GM21825 (cell line): Measurements from ENCODE around the gene ZNF8.
A peak's percentile ranks its signal among the peaks of the same experiment; 100 is the strongest.
"Not testable (repeated sequence)": the region's sequence is repeated elsewhere in the genome, so short reads cannot be mapped to it uniquely, and the experiment has no call there.

Experiments used
- ATAC-seq: cut with Tn5 transposase; IDR thresholded peaks from one replicate; pipeline ENCODE4 v1.9.1; 2021; ENCODE audit warnings: mild to moderate bottlenecking, moderate library complexity; ENCODE audit not compliant: unreplicated experiment

The ZNF8 gene

DNA sequence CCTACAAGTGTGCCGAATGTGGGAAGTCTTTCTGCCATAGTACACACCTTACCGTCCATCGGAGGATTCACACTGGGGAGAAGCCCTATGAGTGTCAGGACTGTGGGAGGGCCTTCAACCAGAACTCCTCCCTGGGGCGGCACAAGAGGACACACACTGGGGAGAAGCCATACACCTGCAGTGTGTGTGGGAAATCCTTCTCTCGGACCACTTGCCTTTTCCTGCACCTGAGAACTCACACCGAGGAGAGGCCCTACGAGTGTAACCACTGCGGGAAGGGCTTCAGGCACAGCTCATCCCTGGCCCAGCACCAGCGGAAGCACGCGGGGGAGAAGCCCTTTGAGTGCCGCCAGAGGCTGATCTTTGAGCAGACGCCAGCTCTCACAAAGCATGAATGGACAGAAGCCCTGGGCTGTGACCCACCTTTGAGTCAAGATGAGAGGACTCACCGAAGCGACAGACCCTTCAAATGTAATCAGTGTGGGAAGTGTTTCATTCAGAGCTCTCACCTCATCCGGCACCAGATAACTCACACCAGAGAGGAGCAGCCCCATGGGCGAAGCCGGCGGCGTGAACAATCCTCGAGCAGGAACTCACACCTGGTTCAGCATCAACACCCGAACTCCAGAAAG, 16.1 kb downstream of the ZNF8 start:
- no peak for ATAC-seq

DNA sequence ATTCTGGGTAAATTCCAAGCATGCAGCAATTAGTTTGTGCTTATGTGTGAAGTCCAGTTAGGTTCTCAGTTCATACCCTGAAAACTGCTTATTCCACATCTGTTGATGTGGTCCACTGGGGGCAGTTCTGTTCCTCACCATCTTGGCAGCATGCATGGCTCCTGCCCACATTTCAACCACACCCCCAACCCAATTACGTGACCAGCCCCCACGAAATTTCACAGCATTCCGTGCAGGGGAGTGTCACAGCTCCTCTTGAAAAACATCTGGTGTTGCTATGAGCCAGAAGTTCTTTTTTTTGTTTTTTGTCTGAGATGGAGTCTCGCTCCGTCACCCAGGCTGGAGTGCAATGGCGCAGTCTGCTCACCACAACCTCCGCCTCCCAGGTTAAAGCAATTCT, 17.3 kb downstream of the ZNF8 start:
- no peak for ATAC-seq

DNA sequence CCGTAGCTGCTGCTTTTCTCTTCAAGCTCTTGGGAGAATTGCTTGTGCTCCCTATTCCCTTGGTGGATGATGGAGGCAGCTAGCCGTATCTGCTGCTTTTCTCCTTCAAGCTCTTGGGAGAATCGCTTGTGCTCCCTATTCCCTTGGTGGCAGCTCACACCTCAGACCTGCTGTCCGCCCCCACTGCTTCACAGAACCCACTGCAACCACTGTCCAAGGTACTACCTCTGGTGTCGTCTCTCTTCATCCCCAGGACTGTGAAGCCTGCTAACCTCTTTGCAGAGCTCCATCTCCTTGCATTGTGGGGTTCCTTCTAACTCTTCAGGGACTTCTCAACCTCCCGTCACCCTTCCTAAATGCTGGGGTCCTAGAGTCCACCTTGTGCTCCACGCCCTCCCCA, 21.9 kb downstream of the ZNF8 start:
- no peak for ATAC-seq

DNA sequence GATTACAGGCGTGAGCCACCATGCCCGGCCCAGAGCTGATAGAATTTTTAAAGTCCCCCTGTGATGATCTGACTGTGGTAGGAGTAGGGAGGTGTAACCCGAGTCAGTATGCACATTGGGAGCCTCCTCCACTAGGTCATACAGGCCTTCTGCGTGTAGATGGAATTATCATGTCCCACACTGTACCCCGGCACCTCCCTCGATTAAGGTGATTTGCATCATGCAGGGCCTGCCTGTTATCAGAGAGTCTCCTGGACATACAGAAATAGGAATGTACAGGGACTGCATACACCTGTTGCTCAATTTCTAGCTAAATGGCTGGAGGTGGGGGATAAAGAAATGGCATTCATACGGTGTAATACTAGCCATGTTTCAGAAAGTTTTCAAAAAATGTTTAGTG, 25.5 kb downstream of the ZNF8 start:
- no peak for ATAC-seq

DNA sequence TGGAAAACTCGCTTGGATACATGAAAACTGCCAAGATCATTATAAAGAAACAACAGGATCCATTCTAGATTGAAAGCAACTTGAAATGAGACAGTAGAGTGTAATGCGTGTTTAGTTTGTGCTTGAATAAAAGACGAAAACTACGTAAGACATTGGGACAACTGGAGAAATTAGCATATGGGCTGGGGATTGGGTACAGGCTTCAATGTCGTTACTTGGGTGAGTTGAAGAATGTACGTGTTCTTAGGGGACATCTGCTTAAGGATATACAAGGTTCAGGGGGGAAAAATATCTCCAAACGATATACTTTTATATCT, 26.0 kb downstream of the ZNF8 start:
- no peak for ATAC-seq

DNA sequence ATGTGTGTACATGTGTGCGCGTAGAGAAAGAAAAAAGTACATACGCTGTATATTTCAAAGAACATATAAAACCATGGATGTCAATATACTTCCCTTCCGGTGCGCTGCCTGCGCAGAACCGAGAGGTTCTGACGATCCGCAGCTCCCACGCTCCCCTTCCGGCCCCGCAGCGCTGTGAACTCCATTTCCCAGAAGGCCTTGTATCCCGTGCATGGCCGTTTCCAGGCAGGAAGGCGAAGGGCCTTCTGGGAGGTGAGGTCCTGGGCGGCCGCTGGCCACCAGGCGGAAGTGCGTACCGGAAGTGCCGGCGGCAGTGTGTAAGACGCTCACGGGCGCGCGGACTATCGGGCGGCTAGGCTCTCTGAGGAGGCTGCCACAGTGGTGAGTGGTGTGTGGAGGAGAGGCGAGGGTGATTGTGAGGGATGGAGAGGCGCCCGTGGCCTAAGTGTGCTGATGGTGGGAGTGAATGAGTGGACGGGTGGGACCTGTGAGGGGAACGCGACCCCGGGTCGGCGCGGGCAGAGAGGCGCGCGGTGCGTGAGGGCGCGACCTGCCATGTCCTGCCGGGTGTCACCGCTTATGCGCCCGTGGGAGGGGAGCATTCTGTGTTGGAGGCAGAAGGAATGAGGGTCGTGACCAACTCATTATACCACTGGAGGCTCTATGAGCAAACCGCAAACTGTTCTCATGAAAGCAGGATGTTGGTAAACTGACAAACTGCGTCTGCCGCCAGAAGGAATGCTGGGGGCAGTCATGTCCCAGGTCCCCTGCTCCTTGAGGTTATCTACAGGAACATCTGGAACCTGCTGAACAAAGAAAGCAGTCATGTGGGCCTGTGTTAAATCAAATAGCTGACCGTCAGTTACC, 26.5 kb downstream of the ZNF8 start, which contains the start of gene ERVK3-1:
ERVK3-1 (plus strand) TSS at position 313 of the 867 bp plus-strand sequence. CDS start 6,792 bp downstream, outside the sequence.
- peak; percentile 92 for ATAC-seq

DNA sequence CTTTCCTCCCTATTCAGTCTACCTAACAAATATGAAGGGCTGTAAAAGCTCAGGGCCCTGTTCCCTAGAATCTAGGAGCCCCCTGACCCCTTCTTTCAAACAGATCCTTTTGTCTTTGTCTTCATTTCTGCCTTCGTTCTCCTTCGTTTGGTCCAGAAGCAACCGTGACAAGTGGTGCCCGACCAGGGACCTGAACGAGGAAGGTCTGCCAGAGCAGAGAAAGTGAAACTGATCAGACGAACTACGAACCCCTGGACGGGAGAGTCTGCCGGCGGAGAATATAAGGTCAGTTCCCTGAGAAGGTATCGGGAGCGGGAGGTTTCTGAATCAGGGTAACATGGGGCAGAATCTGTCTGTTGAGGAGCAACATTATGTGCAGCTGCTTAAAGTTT, 27.2 kb downstream of the ZNF8 start:
- ATAC-seq: no peak

DNA sequence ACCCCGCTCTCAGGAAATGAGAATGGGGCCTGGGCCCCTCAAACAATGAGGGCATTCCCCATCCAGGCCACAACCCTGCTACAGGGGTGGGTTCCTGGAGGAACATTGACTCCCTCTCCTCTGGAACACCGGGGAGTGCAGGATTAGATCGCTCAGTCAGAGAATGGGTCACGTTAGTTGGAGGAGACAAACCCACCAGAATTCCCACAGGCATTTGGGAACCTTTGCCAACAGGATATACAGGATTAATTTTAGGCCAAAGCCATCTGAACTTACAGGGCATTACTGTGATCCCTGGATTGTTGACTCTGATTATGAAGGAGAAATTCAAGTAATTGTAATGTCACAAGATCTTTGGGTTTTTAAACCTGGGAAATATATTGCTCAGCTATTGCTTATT, 29.0 kb downstream of the ZNF8 start:
- no peak for ATAC-seq

DNA sequence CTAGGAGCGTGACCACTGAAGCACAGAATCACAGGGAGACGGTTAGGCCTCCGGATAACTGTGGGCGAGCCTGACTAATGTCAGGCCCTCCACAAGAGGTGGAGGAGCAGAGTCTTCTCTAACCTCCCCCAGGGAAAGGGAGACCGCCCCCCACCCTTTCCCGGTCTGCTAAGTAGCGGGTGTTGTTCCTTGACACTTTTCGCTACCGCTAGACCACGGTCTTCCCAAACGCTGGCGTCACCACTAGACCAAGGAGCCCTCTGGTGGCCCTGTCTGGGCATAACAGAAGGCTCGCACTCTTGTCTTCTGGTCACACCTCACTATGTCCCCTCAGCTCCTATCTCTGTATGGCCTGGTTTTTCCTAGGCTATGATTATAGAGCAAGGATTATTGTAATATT, 31.9 kb downstream of the ZNF8 start:
- not testable (repeated sequence) for ATAC-seq

DNA sequence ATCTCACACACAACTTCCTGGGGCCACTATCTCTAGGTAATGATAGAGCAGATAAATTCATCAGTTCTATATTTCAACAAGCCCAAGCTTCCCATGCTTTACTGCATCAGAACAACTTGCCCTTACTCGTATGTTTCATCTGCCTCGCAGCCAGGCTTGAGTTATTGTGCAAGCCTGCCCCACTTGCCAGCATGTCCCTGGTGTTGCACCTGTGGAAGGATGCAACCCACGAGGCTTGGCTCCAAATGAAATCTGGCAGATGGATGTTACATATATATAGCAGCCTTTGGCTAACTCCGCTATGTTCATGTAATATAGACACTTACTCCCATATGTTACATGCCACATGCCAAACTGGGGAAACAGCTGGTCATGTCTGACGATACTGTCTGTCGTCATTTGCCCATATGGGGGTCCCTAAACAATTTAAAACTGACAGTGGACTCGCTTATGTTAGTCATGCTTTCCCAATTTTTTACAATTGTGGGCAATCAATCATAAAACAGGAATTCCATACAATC, 32.6 kb downstream of the ZNF8 start:
- no peak for ATAC-seq

DNA sequence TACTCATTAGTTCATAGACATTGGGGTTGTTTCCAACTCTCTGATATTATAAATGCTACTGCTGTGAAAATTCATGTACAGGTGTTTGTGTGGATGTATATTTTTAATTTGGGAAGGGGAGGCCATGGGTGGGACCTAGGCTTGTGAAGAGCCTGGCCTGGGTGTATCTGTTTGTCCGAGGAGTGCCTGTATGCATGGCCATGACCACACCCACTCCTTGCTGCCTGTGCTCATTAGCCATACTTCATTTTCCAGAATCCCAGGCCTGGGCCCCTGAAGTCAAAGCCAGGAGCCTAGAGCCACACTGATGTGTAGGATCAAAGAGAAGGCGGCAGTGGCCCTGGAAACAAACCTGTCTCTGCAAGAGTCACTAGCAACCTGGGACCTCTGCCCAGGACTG, 36.8 kb downstream of the ZNF8 start:
- ATAC-seq: no peak

DNA sequence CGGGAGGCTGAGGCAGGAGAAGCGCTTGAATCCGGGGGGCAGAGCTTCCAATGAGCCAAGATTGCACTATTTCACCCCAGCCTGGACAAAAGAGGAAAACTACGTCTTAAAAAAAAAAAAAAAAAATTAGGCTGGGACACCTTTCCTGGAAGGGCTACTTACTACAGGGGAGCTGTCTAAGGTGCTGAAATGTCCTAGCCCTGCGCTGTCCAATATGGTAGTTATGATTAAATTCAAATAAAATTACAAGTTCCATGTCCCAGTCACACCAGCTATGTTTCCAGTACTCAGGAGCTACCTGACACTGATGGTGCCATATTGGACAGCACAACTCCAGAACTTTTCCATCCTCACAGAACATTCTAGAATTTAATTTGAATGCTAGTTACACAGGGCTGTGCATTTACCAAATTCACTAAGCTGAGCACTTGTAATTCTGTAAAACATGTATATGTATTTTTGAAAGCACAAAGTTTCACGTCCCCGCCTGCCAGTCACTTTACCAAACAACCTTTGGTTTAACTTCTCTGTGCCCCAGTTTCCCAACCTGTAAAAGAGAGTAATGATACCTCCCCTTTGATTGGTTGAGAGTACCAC, 38.8 kb downstream of the ZNF8 start:
- no peak for ATAC-seq

DNA sequence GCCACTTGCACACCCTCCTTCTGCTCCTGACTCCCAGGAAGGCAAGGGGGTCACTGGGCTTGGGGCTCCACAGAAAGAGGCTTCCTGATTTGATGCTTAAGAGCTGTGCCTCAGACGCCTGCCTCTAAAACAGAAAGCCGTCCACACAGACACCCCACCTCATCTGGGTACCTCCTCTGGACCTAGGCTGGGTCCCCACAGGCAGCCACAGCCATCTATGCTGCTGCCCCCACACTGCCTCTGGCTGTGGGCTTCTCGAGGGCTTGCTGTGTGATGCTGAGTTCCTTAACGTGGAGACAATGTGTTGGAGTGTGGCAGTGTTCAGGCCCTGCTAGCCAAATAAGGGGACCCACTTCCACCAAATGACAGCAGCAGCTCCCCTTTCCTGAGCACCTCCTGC, 39.5 kb downstream of the ZNF8 start:
- ATAC-seq: no peak

DNA sequence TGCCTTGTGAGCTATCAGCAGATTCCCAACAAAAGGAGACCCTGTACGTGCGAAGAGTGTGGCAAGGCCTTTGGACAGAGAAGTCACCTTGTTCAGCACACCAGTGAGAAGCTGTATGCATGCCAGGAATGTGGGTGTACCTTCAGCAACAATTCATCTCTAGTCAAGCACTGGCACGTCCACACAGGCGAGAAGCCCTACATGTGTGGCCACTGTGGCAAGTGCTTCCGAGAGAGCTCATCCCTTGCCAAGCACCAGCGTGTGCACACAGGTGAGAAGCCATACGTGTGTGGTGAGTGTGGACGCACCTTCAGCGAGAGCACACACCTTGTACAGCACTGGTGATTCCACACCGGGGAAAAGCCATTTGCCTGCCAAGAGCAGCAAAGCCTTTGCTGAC, 40.5 kb downstream of the ZNF8 start:
- no peak for ATAC-seq

DNA sequence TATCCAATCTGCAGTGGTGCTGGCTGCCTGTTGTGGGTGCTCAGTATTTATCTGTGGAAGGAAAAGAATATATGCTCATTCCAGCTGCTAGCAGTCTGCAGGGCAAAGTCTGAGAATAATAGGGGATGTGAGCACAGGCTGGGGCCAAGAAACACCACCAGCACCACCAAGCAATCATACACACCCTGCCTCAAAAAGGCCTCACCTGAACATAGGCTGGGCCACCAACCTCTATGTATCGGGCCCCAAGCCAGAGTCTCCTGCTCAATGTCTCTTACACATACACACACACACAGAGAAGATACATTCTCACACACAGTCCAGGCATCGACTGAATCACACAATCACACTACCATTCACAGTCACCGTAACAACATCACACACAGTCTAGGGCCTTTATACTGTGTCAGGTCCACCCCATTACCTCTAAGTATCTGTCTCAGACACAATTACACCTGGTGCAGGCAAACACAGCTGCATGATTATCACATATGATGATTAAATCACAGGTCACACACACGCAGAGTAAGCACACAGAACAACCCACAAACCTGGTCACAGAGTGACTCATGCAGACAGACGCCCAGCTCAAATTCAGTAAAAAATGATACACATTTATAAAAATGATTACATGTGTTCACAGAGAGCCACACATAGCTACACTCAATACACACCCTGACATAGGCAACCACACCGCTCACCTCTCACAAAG, 46.7 kb downstream of the ZNF8 start:
- no peak for ATAC-seq

DNA sequence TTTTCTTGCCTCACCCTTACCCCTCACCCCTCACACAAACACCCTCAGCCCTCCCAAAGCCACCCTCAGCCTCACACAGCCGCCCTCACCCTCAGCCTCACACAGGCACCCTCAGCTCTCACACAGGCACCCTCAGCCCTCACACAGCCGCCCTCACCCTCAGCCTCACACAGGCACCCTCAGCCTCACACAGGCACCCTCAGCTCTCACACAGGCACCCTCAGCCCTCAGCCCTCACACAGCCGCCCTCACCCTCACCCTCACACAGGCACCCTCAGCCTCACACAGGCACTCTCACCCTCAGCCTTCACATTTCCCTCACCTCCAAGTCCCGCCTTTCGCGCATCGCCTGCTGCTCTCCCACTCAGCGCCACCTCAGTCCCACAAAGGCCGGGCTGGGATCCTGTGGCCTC, 47.8 kb downstream of the ZNF8 start:
- ATAC-seq: no peak

DNA sequence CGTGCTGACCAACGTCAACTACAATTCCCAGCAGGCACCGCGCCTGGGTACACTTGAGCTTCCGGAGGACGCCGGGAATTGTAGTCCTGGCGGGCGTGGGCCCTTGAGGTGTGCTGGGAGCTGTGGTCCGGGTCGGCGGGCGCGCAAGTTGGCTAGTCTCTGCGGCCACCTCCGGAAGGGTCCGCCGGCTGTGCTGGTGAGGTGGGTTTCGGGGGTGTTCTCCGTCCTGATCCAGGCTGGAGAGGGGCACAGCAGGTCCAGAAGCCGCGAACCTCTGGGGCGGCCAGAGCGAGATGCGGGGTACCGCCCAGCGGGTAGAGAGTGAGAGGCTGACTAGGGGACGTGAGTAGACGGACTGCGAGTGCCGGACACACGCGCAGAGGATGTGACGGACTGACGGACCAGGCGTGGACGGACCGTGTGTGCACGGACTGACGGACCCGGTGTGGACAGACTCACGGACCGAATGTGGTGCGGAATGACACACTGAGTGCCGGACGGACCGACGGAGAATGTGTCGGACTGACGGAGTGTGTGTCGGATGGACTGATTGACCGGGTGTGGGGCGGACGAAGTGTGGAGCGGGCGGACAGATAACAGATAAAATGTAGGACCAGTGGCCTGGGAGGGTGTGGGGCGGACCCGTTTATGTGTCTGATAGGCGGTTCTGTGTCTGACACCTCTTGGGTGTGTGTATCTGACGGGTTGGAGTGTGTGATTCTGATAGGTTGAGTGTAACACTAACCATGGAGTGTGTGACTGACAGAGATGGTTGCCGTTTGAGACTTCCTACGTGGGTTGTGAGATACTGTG, 48.4 kb downstream of the ZNF8 start, which contains the start of gene ZSCAN22:
ZSCAN22 (plus strand) TSS at position 81 of the 813 bp plus-strand sequence. CDS start 7,809 bp downstream, outside the sequence.
- ATAC-seq: peak; percentile 93

DNA sequence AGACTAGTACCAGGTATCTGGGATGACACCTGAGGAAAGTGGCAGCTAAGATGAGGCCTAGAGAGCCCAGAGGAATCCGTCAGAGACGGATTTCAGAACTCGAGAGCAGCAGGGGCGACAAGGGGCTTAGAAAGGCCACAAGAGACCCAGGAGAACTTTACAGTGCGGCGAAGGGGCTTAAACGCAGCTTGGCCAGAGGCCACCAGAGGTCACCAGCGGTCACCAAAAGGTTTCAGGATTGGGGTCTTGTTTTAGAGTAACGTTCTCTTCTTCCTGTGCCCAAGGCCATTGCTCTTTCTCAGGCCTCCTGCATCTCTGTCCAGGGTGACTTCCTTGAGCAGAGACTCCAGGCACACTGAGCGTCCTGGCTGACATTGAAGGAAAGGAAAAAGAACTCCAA, 50.2 kb downstream of the ZNF8 start:
- no peak for ATAC-seq

DNA sequence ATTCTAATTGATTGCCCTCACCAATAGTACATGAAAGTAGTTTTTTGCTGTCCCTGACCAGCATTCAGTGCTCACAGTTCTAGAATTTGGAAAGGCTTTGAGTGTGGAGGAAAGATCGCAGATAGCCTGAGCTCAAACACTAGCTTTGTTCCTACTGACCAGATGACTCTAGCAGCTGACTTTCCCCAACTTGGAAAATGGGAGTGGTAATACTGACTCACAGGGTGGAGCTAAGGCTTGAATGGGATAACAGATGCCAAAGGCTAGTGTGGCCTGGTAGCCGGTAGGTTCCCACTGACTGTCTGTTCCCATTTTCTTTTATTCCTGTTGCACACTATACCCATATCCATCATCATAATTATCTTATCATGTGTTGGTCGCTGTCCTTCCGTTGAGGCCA, 51.7 kb downstream of the ZNF8 start:
- no peak for ATAC-seq

DNA sequence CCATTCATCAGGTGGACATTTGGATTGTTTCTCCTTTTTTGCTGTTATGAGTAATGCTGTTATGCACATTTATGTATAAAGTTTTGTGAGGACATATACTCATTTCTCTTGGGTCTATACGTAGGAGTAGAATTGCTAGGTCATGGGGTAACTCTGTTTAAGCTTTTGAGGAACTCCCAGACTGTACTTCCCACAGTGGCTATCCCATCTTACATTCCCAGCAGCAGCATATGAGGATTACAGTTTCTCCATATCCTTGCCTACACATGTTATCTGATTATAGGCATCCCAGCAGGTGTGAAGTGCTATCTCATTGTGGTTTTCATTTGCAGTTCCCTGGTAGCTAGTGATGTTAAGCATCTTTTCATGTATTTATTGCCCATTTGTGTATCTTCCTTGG, 53.9 kb downstream of the ZNF8 start:
- no peak for ATAC-seq
